NCI-H2081 treated with DMSO at 0.1 percent for 48 hours (cell line): ENCODE measurements around the gene MCC.

Source experiments
- DNase-seq: peaks from one replicate; lab custom pipeline; 2025; lab: John Stamatoyannopoulos, UW

The MCC gene

DNA sequence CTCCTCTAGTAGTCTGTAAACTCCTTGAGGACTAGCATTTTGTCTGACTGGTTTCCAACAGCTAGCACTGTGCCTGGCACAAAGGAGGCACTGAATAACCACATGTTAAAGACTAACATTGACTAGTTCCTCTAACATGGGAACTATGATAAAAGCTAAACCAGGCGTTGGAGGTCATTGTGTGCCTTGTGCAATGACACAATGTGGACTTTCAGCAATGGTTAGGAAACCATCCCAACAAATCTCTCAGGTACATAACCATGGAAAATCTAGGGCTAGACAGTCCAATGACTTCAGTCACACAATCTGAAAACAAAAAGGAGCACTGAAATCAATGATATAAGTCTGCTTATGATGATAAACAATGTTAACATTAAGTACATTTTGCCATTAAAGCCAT is 311.0 kb downstream of the MCC start:
- no peak for DNase-seq

DNA sequence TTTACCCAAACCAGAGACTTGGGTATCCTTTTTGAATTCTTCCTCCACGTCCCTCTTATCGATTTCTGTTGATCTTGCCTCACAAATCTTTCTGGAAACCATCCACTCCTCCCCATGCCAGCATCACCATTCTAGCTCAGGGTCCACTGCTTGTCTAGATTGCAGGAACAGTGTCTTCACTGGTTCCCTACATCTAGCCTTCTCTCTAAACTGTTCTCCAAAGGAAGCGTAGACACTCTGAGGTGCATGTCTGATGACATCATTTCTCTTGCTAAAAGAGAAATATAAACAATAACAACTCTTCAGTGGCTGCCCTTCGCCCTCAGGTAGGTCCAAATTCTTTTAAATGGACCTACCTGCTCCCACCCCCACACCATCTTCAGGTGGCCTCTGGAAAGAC is 311.5 kb downstream of the MCC start:
- no peak for DNase-seq

DNA sequence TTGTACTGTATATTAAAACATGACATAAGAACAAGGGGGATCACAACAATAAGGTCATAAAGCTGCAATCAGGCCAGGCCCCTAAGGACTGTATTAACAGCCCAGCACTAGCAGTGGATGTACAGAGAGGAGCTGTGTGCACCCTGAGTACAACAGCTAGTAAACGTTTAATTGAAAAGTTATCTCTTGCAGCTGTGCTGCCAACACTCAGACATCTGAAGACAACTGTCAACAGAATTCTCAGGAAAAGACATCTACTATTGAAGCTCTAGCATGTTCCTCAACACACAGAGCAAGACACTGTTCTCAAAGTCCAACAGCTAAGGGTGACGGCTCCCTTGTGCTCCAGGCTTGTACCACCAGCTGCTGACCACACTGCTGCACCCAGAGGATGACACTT is 312.1 kb downstream of the MCC start:
- no peak for DNase-seq

DNA sequence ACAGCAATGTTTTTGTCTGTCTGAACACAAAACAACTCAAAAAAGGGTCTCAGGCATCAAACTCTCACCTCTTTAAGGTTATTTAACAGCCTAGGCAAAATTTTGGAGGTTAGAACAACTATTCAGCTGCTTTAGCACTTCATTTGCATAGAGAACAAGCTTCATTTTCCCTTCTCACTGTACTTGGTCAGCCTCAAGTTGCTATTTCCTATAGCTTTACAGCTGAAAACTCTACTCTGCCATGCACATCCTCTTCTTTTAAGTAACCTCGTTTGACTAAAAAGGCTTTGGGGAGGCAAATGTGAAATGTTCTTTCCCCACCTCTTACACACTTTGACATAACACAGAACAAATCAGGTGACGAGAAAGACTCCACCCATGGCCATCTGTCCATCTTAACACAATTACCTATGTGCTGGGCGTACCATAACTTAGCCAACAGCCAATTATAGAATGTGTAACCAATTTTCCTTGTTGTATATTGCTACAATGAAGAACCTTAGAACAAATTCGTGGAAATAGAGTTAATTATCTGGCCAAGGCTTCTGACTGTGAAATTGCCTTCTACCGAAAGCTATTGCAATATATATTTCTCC is 315.9 kb downstream of the MCC start:
- no peak for DNase-seq

DNA sequence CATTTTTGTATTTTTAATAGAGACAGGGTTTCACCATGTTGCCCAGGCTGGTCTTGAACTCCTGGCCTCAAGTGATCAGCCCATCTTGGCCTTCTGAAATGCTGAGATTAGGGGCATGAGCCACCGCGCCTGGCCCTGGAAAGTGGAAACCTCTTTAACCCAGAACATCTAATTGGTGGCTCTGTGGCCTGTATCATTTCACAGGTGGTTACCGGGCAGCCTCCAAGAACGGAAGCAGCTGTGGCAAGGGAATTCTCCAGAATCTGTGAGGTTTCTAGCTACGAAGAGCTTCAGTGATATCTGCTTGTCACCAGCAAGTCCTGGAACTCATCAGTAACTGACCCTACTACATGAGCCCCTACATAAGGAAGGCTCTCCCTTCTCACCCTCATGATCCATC is 316.7 kb downstream of the MCC start:
- DNase-seq: no peak

DNA sequence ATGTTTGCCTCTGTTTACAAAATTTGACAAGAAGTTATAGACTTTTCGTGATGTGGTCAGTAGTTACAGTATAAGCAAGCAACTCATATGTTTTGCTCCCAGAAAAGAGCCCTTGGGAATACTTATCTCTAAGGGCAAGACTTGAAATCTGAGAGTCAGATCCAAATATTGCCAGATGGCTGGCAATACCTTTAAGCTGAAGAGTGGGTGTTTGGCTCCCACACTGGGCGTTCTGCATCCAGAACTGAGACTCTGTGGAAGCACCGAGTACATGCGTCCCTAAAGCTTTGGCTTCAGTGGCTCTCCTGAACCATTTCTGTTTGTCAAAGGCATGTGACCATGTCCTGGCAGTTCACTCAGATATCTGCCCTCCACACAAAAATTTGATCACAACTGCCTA is 317.5 kb downstream of the MCC start:
- DNase-seq: no peak

DNA sequence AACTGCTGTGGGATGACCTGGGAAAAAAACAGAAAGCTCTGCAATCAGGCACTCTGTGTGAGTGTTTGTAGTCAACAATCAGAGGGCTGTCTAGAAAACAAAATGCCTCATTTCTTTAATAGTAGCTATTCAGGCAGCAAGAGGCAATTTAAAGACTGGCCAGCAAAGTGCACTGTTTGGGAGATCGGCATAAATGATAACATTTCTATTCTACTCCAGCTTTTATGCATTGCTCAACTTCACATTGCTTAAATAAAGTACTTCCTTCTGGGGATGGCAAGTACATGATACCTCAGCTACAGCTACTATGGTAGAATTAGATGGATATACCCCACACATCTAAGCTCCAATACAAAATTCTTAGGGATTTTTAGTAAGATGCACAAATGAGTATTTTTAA is 318.5 kb downstream of the MCC start:
- no peak for DNase-seq

DNA sequence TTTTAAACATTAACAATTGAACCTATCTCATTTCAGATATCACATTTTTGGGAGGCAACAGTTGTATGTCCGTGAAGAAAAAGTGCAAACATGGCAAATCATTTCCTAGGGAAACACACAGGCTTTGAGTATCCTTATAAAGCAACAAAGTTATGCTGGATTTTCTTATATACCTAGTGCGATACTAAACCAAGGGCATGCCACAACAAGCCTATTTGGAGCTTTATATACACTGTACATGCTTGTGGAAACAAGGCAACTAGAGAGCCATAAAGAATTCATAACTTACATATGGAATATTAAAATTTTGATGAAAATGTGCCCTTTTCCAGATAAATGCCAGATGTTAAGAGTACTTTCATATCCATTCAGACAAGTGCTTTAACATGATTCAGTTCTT is 320.3 kb downstream of the MCC start:
- no peak for DNase-seq

DNA sequence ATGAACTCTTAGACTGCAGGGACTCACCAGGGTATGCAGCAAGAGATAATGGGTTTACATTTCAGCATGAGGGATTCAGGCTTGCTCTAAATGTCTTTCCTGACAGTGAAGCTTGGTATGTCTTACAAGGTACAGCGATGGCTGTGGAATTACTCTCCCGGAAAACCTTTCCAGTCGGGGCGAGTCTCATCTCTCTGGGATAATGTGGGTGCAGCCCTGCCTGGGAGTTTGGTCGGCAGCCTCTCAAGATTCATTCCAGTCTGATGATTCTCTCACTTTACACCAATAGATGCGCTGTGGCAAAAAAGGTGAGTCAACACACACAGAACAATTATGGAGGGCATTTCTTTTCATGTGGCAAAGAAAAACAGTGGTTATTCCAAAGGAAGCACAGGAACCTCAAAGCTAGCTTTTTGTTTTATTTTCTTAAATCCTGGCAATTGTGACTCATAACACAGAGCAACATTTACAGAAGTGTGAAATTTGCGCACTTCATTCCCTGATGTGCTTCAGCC is 321.3 kb downstream of the MCC start:
- DNase-seq: no peak

DNA sequence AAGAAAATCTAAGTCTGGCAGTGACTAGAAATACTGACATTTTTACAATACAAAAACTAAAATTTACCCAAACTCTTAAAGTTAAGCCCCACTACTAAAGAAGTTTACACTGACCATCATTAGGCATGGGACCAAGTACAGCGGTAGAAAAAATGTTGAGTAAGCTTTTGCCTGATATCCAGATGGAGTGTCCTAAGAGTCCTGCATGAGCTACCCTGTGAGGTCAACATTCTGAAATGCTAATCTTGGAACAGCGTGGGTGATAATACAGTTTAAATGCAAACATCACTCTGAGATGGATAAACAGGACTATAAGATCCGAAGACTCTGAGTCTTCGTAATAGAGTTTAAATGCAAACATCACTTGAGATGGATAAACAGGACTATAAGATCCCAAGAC is 322.0 kb downstream of the MCC start:
- DNase-seq: no peak

DNA sequence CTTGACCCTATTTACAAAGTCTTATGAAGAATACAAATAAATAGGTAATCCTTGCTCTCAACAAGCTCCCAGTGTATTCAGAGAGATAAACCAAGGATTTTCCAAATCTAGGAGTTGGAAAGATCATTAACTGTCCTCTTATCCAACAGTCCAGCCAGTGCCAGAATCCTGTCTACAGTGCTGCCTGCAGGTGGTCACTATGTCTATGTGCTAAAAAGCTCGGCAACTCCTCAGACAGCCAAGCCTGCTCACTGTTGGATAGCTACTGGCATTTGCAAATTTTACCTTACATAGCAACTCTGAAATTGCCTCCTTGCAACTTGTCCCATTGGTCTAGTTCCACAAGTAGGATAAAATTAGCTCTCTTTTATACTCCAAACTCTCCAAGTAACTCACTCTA is 324.2 kb downstream of the MCC start:
- DNase-seq: no peak

DNA sequence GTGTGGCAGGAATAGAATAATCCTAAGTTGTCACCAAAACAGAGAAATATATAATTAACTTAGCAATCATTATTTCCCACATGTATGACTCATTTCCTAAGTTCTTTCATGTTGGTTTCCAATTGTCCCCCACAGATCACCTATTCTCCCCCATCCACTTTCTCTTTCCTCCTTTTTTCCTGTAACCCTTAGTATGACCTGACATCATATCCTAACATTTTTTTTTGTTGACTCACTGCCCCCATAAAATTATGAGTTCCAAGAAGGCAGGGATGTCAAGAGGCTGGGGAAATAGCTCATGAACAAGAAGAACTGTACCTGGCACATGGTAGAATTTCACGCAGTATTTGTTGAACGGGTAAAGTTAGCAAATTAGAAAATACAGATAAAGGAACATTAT is 324.9 kb downstream of the MCC start:
- DNase-seq: no peak

DNA sequence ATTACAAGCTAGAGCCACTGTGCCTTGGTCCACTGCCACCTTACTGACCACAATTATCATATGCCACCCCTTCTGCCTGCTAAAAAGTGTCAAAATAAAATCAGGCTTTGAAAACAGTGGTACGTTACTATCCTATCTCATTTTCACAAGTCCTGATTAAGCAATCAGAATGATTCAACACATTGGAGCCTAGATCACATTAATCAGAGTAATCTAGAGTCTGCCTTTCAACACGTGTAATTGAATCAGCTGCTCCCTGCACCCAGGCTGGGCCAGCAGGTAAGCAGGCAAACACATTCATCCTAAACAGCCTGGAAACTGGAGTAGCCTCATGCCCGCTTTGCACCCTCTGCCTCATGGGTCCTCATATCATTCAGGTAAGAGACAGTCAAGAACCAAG is 325.5 kb downstream of the MCC start:
- DNase-seq: no peak

DNA sequence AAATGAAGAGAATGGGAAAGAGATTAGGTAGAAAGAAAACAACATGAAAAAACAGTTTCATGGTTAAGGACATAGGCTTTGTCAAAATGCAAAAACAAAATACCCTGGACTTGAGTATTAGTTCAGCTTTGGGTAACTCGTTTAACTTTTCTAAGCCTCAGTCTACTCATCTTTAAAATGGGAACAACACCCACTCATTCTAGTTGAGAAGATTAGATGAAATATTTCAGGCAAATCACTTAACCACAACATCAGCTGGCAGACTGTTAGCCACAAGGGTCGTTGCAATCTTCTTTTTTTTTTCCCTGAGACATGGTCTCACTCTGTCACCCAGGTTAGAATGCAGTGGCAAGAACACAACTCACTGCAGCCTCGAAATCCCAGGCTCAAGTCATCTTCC is 326.0 kb downstream of the MCC start:
- DNase-seq: no peak

DNA sequence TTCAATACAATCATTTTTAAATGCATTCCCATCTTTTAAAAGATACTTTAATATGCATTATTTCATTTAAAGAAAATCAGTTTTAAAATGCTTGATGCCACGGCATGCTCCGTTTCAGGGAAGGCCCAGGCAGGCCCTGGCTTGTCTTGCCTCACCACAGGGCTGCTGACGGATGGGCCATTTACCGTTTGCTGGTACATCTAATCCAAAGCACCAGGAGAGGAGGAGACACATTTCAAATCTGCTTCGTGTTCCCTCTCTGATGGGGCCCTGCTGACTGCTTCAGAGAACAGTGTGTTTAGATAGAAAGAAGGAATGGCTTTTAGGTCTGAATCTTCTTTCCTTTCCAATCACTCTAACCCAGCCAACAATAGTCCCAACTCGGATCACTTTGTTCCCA is 326.4 kb downstream of the MCC start:
- DNase-seq: no peak

DNA sequence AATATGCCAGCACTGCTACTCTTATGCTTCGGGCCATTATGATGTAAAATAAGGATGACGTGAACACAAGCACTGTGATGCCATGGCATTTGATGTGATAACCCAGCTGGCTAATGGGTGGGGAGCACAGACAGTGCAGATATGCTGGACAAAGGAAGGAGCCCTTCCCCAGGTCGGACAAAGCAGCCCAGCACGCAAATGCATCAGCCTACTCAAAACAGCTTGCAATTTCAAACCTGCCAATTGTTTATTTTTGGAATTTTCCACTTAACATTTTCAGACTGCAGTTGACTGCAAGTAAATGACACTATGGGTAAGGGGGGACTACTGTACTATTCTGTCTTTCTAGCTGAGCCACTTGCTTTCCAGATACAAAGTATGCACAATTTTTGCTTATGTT is 330.4 kb downstream of the MCC start:
- no peak for DNase-seq

DNA sequence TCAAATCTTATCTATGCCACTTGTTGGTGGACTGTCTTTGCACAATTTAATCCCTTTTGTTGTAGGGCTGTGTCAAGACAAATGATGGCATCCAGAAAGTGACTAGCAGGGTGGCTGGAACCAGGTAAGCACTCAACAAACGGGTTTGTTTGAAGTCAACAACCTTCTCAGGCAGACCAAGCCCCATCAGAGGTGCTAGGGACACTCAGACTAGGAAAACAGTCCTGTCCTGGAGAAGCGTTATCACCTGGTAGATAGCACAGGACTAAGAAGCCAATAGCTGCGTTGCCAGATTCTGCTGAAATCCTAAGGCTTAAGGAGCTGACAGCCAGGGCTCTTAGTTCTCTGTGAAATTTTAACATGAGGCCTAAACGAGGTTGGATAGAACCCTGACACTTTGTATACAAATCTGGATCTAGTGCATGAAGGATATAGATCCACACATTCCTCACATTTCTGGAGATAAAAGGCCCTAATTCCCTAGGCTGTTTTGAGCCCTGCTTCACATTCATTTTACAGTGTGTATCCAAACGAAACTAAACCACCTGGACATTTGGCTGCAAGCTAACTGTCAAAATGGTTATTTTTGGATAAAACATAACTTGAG is 331.9 kb downstream of the MCC start:
- no peak for DNase-seq

DNA sequence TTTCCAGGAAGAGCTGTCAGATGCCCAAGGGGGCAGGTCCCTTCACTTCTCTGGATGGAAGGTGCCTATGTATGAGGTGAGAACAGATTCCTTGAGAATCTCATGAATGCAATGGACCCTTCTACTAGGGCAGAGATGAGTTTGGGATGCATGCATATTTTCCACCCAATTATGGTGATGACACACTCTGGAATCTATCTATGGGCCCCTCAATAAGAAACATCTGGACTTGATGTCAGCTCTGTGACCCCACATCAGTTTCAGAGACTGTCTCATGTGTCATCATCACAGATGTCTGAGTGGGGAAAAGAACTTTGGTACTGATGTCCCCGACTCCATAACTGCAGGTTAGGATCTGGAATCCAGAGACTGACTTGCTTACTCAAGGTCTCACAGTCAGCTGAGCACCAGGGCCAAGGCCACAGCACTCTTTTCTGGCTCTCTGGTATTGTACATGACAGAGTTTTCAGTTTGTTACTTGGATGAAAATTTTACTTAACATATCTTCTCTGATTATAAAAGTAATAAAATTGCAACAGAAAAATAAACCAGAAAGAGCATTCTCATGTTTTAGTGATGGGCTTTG is 334.6 kb downstream of the MCC start:
- DNase-seq: no peak

DNA sequence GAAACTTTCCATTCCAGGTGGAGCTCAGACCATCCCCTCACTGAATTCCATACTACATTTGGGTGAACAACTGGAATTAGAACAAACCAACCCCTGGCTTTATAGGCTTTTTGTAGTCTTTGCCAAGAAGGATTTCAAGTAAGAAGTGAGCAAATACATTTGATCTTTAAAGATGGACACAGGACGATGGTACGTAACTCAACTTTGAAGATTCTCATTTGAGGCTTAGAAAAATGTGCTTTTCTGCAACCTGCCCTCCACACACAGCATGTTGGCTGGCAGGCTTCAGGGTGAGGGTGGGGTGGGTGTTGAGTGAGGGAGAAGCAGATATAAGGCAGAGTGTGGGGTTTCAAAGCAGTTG is 335.9 kb downstream of the MCC start:
- DNase-seq: no peak

DNA sequence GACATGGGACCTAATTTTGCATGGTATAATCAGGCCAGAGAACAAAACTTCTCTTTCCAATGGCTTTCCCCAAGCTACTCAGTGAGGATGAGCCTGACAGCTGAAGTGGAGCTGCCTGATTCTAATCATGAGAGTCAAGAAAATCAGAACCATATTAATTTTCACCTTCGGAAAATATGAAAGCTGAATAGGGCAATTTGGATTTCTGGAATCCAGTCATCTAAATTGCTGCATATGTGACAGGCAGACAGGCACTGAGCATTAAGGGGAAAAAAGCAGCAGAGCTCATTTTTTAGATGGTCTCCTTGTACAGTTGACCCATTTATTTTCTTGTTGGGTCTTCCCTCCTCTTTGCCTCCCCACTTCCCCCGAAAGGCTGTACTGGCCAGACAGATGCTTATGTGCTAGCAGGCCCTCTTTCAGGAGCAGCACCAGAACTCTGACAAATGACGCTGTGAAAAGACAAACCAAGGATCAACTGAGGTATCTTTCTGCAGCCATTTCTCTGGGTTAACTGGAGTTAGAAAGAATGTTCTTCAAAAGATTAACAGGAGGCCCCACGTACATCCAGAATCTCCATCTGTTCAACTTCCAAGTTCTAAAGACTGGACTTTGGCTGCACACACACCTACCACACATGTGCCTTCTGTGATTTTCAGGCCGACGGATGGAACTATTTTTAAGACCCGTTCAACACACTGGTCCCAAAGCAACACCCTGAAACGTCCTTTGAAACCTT is 336.4 kb downstream of the MCC start:
- no peak for DNase-seq

DNA sequence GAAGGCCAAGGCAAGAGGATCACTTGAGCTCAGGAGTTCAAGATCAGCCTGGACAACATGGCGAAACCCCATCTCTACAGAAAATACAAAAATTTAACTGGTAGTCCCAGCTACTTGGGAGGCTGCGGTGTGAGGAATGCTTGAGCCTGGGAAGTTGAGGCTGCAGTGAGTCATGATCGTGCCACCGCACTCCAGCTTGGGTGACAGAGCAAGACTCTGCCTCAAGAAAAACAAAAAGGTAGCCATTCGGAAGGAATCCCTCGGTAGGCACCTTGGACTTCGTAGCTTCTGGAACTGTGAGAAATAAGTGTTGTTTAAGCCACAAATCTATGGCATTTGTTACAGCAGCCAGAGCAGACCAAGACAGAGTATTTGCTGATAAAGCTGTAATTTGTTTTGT is 337.4 kb downstream of the MCC start:
- DNase-seq: no peak

DNA sequence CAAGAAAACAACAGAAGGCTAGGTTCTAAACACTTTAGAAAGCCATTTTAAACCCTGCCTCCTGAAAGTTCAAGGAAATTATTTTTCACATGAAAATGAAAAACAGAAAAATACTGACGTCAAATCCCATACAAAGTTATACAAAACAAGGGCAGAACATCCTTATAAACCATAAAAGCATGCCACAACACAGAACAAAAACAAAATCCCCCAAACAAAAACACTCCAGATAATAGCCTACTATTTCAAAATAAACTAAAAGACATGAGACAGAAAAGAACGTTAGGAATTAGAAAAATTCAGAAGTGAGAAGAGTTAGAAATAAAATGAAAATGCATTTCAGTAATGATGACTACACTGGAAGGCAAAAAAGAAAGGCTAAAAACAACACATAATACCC is 338.0 kb downstream of the MCC start:
- DNase-seq: no peak

DNA sequence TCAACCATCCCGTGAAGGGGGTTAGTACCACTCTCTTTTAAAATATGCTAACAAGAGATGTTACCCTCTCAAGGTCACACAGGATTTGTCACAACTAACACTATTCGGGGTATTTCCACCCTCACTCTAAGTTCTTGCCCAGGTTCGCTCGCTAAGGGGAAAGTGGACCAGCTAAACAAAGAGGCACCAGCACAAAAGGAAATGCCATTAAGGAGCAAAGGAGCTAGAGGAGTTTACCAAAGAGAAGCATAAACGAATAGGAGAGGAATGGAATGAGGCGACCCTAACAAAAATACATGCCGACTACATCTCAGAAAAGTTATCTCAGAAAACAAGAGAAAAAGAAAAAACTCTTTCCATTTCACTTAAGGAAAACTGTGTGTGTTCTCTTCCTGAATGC is 340.7 kb downstream of the MCC start:
- DNase-seq: no peak
